SK-N-MC (cell line): ENCODE data around the gene IFNB1.

Source experiments
- EZH2 ChIP-seq: fragments of 200-600 bp; sonication (generic); IDR thresholded peaks from one replicate; pipeline ENCODE4 v1.6.1; 2017; ENCODE audit warnings: antibody characterized with exemption
- FOXP2 ChIP-seq: optimal IDR thresholded peaks from 2 replicates; pipeline ENCODE3; 2011; ENCODE audit warnings: mild to moderate bottlenecking, moderate library complexity; ENCODE audit not compliant: insufficient read depth; ENCODE audit errors: extremely low read length, control extremely low read depth
- POLR2AphosphoS5 ChIP-seq: IDR thresholded peaks from 2 replicates; pipeline ENCODE4 v1.6.1; 2012; ENCODE audit warnings: mild to moderate bottlenecking, low read depth, low read length, borderline replicate concordance

- TF ChIP-seq EZH2 (no peak), POLR2AphosphoS5 (no peak), FOXP2 (no peak)
These were observed 33.2 kb upstream of the IFNB1 start for GRCh38 chr9:21110708-21111576.
